Heart right ventricle (tissue), 16 donors: Measurements from ENCODE around the gene C19orf25. TPM values are rescaled to one million over a fixed set of nuclear protein-coding genes. Genes with fewer than 3 reads are reported as not detected.

ENCODE experiments used
- ATAC-seq, 8 donors: fragments of 200-7000 bp; cut with Tn5 transposase; one replicate each; pipeline ENCODE4 v1.9.1; 2020; ENCODE audit warnings: mild to moderate bottlenecking in 8 of 8, moderate library complexity in 8 of 8, moderate number of reproducible peaks in 1 of 8
- DNase-seq, 2 donors: peaks; one replicate each; pipeline ENCODE4 v3.0.0-alpha.2; 2020
- H3K27ac ChIP-seq, 10 donors: fragments of 200-600 bp; sonication (generic) in 2 of 10; one replicate each; pipeline versions ENCODE4 v1.5.0 to v1.8.0; 2020 to 2022; ENCODE audit warnings: mild to moderate bottlenecking in 3 of 10
- H3K27me3 ChIP-seq, 7 donors: fragments of 200-600 bp; one replicate each; pipeline ENCODE4 v1.8.0; 2021 to 2022; ENCODE audit warnings: mild to moderate bottlenecking in 2 of 7
- H3K36me3 ChIP-seq, 9 donors: fragments of 200-600 bp; sonication (generic) in 1 of 9; one replicate each; pipeline versions ENCODE4 v1.5.0 to v1.8.0; 2020 to 2022; ENCODE audit warnings: mild to moderate bottlenecking in 2 of 9
- H3K4me1 ChIP-seq, 9 donors: fragments of 200-600 bp; sonication (generic) in 1 of 9; one replicate each; pipeline versions ENCODE4 v1.5.0 to v1.8.0; 2020 to 2022; ENCODE audit warnings: mild to moderate bottlenecking in 4 of 9
- H3K4me3 ChIP-seq, 10 donors: fragments of 200-600 bp; sonication (generic) in 2 of 10; one replicate each; pipeline versions ENCODE4 v1.5.0 to v1.8.0; 2020 to 2022; ENCODE audit warnings: mild to moderate bottlenecking in 7 of 10, moderate library complexity in 2 of 10
- H3K9me3 ChIP-seq, 11 donors: fragments of 200-600 bp in 10 of 11; sonication (generic) in 2 of 11; one replicate each; pipeline versions ENCODE4 v1.5.0 to v1.8.0; 2013 to 2022; ENCODE audit warnings: mild to moderate bottlenecking in 2 of 11, control low read depth in 1 of 11, moderate library complexity in 1 of 11
- CTCF ChIP-seq, 9 donors: fragments of 200-600 bp; sonication (generic) in 2 of 9; IDR thresholded peaks; one replicate each; pipeline versions ENCODE4 v1.5.0 to v1.8.0; 2021 to 2022; ENCODE audit warnings: antibody characterized with exemption in 9 of 9, mild to moderate bottlenecking in 5 of 9, moderate library complexity in 1 of 9
- WGBS, 2 donors: extraction: QIAGEN DNeasy Blood & Tissue Kit; methylation state at CpG; one replicate each; pipeline ENCODE4 v1.1.7; 2013; ENCODE audit warnings: inconsistent platforms in 1 of 2; 5-methylcytosine and 5-hydroxymethylcytosine counted together
- intact Hi-C, 10 donors: fragments of 100-400 bp; cut with DNase I; formaldehyde crosslinking; loops; one replicate each; pipeline versions ENCODE4 v1.11.1 to v1.14.2; 2022
- polyA plus RNA-seq, 2 donors: library from polyadenylated mRNA; stranded (reverse); fragments of 200-250 nt; gene quantifications; one replicate each; pipeline ENCODE4 v1.2.3, GENCODE V29; 2013
- total RNA-seq, 10 donors: library from RNA; stranded (reverse); fragmentation: NEBNext Ultra II Directional in 3 of 10; extraction: Animal tissue kit (Norgen Biotek cat#: 25700) in 3 of 10; gene quantifications; one replicate each; pipeline versions ENCODE4 v1.2.1 to v1.2.4, GENCODE V29; 2021 to 2023
- donor health status: Arrhythmogenic right ventricular cardiomyopathy.
- donor health status: ischemic (EF 13 %, LVEDD 7.1; RV severe dilation, severe dysfunction).
- donor health status: healthy with polysubstance abuse.
- donor health status: DM: no; HTN: yes; CAD: no.
- donor health status: DM: no; HTN: no; CAD: no.
- donor health status: ischemic (EF 25% LVEDD 6.9; RV normal size, moderate dysfunction).
- donor health status: ischemic (EF 25% LVEDD 5.7; RV mildly dilated, moderate dysfunction).
- donor health status: healthy.
- donor health status: DM: yes; HTN: yes; CAD: no.
- donor health status: Ischemic cardiomyopathy.
- donor health status: ischemic (EF 35%, LVEDD 5.7; RV mildly dilated, moderate dysfunction).
- donor health status: nonischemic (EF 11% LVEDD 7.7; RV severe dilation, severe dysfunction).
- donor health status: DM: yes; HTN: yes; CAD: no.
- donor health status: PGD.
- donor health status: ischemic (EF 29% LVEDD 5.4; RV normal size, mild dysfunction).
- donor health status: nonischemic (EF 23%, LVEDD 6.1; RV moderate dilation, normal function).

C19orf25 gene
- total and polyA plus RNA-seq, 12 donors: 12.7 to 29.8 (median 15.4) TPM

- no peaks in the 10 kb centered on the region for H3K9me3 ChIP-seq
- H3K27ac ChIP-seq: peak within 1 kb of the TSS; percentile 75 to 94 (median 86)
- H3K27me3 ChIP-seq: no peaks in the 10 kb centered on the region
- DNase-seq (peak; percentile 94 to 97), ATAC-seq (peak; percentile 91 to 96 (median 94))
- TF ChIP-seq CTCF (IDR thresholded peaks at IDR 0.05): peak; percentile 90 to 99 (median 96)
- 1% methylated on average over 90 to 100 of the region's 100 CpGs for WGBS, 2 donors
- intact Hi-C loops: loop anchor here in 1 of 10 donors (5.0 kb wide), 1 partner anchor 161 kb away; the partner anchor contains the start of gene FAM174C
- peak within 1 kb of the TSS; percentile 63 to 99 (median 86) for H3K4me3 ChIP-seq
- peaks cover 5 to 30% (median 25%) of the 10 kb centered on the region in 9 donors for H3K4me1 ChIP-seq
- peaks cover 0 to 68% (median 43%) of the 10 kb centered on the region in 9 donors for H3K36me3 ChIP-seq
Observed at GRCh38 chr19:1438035-1438932, 40.7 kb downstream of the C19orf25 start, which contains the start of gene RPS15. TSS of gene RPS15 (plus strand) at chr19:1438396. CDS start at chr19:1438426, 30 bp downstream.

- Histone ChIP-seq H3K9me3 (no peaks in the 10 kb centered on the region), H3K4me1 (peaks cover 5 to 30% (median 25%) of the 10 kb centered on the region in 9 donors), H3K27me3 (no peaks in the 10 kb centered on the region), H3K36me3 (peaks cover 0 to 71% (median 50%) of the 10 kb centered on the region in 9 donors), H3K4me3 (peak overlapping the region in 3 of 10 donors; percentile 88 to 98 (median 96)), H3K27ac (peak overlapping the region in 3 of 10 donors; percentile 75 to 94 (median 91))
- ATAC-seq (no peak), DNase-seq (no peak)
- TF ChIP-seq CTCF (IDR thresholded peaks at IDR 0.05): no peak
- WGBS, 2 donors: 60 to 68% methylated on average over 8 of the region's 8 CpGs
- intact Hi-C loops: loop anchor here in 1 of 10 donors (5.0 kb wide), 1 partner anchor 160 kb away; the partner anchor contains the start of gene FAM174C
Observed at GRCh38 chr19:1437609-1438008, 41.4 kb downstream of the C19orf25 start.

- H3K27ac ChIP-seq: no peak overlapping the region
- ATAC-seq: no peak
- no peak for TF ChIP-seq CTCF (IDR thresholded peaks at IDR 0.05)
- intact Hi-C loops: loop anchor here in 1 of 10 donors (5.0 kb wide), 1 partner anchor 158 kb away; the partner anchor contains the start of gene FAM174C
- no peaks in the 10 kb centered on the region for H3K27me3 ChIP-seq
- 88% methylated on average over 21 of the region's 21 CpGs for WGBS, 2 donors
- no peak for DNase-seq
- peaks cover 5 to 27% (median 22%) of the 10 kb centered on the region in 9 donors for H3K4me1 ChIP-seq
- peaks cover 0 to 71% (median 50%) of the 10 kb centered on the region in 9 donors for H3K36me3 ChIP-seq
- no peak overlapping the region for H3K4me3 ChIP-seq
- no peaks in the 10 kb centered on the region for H3K9me3 ChIP-seq
Observed at GRCh38 chr19:1435378-1435989, 43.5 kb downstream of the C19orf25 start.

GRCh38 chr19:1434577-1435060 lies 44.4 kb downstream of the C19orf25 start:
- no peaks in the 10 kb centered on the region for H3K27me3 ChIP-seq
- no peak for DNase-seq

More at GRCh38 chr19:1434577-1435060, 44.4 kb downstream of the C19orf25 start:
- ATAC-seq: no peak
- TF ChIP-seq CTCF (IDR thresholded peaks at IDR 0.05): no peak
- Histone ChIP-seq H3K4me1 (peaks cover 4 to 26% (median 20%) of the 10 kb centered on the region in 9 donors), H3K36me3 (peaks cover 0 to 71% (median 48%) of the 10 kb centered on the region in 9 donors), H3K4me3 (no peak overlapping the region), H3K9me3 (no peaks in the 10 kb centered on the region), H3K27ac (no peak overlapping the region)
- 86 to 89% methylated on average over 39 of the region's 39 CpGs for WGBS, 2 donors
- intact Hi-C loops: loop anchor here in 1 of 10 donors (5.0 kb wide), 1 partner anchor 157 kb away; the partner anchor contains the start of gene FAM174C
